SH-SY5Y (cell line): ENCODE results near the gene ZFR2.

ENCODE experiments used
- GATA2 ChIP-seq: IDR thresholded peaks from 2 replicates; pipeline ENCODE4 v1.6.1; 2011; ENCODE audit warnings: mild to moderate bottlenecking, low read depth, low read length
- GATA3 ChIP-seq: IDR thresholded peaks from 2 replicates; pipeline ENCODE4 v1.6.1; 2011; ENCODE audit warnings: low read depth, mild to moderate bottlenecking, low read length, moderate library complexity

Gene ZFR2

GRCh38 chr19:3852614-3853254, 16.1 kb downstream of the ZFR2 start:
- TF ChIP-seq GATA2 (no peak), GATA3 (no peak)

GRCh38 chr19:3852177-3852511, 16.7 kb downstream of the ZFR2 start:
- TF ChIP-seq GATA2, result no peak
- TF ChIP-seq GATA3, result no peak

DNA sequence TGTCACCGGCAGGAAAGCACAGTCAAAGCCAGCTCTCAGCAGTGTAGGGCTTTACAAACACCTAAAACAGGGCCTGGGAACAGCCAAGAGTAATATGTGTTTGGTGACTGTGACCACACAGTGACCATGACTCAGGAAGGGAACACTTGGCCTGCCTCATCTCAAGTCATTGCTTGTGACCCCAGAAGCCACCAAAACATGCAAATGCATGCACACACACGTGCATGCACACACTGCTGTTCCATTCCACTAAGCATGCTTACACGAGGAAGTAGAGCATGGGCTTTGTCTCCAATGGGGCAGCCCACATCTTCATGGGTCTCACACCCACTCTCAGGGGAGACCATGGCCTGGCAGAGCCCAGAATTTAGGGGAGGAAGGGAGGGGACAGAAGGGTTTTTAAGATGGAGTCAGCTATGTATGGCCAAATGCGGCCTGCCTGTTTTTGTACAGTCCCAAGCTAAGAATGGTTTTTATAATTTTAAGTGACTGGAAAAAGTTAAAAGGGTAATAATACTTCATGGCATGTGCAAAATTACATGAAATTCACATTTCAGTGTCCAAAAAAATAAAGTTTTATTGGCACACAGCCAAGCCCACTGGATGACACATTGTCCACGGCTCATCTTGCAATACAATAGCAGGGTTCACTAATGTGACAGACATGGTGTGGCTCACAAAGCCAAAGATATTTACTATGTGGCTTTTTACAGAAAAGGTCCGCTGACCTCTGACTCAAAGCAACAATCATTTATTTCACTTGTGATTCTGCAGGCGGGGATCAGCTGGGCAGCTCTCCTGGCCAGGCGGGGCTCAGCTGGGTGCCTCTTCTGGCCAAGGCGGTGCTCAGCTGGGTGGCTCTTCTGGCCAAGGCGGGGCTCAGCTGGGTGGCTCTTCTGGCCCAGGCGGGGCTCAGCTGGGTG, 17.3 kb downstream of the ZFR2 start:
- no peak for TF ChIP-seq GATA3
- no peak for TF ChIP-seq GATA2

- TF ChIP-seq GATA3, result no peak
These were observed 18.4 kb downstream of the ZFR2 start for GRCh38 chr19:3850320-3850972.

DNA sequence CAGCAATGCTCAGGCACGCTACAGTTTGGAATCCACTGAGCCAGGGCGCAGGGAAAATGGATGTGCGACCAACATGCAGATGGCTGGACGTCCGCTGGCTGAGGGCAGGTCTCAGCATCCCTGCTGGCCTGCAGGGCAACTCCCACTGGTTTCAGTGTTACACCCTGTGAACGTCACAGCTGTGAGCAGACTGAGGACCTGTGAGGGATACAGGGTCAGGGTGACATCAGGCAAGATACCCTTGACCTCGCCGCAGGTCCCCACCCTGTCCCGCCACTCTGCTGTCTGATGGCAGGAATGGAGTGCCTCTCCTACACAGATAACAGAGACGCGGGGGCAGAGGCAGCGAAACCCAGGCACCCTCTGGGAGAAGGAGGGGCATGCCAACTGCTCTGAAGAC, 19.1 kb downstream of the ZFR2 start:
- TF ChIP-seq GATA3 (no peak), GATA2 (no peak)

DNA sequence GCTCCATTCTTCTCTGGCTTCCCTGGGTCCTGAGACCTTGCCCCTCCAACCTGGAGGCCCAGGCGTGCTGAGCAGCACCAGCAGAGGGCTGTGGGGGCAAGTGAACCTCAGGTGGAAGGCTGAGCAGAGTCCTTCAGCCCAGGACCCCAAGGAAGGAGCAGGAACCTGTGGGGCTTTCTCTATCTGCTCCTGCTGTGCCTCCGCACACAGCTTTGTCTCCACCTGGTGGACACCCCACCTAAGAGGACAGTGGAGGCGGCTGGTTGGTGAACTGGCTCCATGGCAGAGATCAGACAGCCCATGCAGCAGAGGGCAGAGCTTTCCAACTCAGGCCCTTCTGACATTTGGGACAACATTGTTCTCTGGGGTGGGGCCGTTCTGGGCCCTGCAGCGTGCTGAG, 19.7 kb downstream of the ZFR2 start:
- TF ChIP-seq GATA3, result no peak
- TF ChIP-seq GATA2, result no peak

- TF ChIP-seq GATA2 (no peak), GATA3 (no peak)
These were observed 24.2 kb downstream of the ZFR2 start for GRCh38 chr19:3844596-3844995.

- TF ChIP-seq GATA3 (no peak), GATA2 (no peak)
These were observed 25.9 kb downstream of the ZFR2 start for GRCh38 chr19:3842948-3843347.

DNA sequence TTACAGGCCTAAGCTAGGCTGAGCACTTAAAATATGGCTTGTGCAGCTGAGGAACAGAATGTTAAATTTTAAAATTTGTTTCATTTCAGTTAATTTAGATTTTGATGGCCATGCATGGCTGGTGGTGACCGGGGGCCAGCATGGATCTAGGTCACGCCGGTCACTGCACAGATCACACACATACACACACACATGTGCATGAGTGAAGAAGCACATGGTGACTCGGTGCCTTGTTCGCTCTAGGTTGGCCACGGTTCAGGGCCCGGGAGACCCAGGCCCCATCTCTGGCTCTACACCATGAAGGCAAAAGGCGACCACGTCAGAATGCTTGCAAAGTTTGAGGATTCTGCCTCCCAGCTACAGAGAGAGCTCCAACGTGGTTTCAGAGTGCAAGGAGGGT, 28.0 kb downstream of the ZFR2 start:
- TF ChIP-seq GATA3, result no peak

GRCh38 chr19:3839941-3840340, 28.9 kb downstream of the ZFR2 start:
- TF ChIP-seq GATA3 (no peak), GATA2 (no peak)

GRCh38 chr19:3838661-3839060, 30.2 kb downstream of the ZFR2 start:
- no peak for TF ChIP-seq GATA3
- TF ChIP-seq GATA2, result no peak

GRCh38 chr19:3837922-3838321, 30.9 kb downstream of the ZFR2 start:
- TF ChIP-seq GATA2, result no peak
- no peak for TF ChIP-seq GATA3

DNA sequence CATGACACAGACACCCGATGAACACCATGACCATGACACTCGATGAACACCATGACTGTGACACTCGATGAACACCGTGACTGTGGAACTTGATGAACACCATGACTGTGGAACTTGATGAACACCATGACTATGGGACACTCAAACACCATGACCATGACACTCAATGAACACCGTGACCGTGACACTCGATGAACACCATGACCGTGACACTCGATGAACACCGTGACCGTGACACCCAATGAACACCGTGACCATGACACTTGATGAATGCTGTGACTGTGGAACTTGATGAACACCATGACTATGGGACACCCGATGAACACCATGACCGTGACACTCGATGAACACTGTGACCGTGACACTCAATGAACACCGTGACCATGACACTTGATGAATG, 31.5 kb downstream of the ZFR2 start:
- TF ChIP-seq GATA3, result no peak
- no peak for TF ChIP-seq GATA2

DNA sequence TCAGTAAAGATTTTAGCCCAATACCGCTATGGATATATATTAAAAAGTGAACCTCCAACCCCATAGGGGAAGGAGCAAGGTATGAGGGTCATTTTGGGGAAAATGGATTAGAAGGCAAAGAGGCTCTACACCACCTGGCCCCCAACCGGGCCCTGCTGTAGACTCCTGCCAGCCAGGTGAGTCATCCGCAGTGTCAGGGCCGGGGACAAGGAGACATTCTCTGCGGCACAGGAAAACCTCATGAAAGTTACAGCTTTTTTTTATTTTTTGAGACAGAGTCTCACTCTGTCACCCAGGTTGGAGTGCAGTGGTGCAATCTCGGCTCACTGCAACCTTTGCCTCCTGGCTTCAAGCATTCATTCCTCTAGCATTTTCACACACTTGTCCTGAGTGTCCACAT, 32.0 kb downstream of the ZFR2 start:
- TF ChIP-seq GATA3, result no peak
- TF ChIP-seq GATA2, result no peak

GRCh38 chr19:3835055-3835435, 33.8 kb downstream of the ZFR2 start:
- TF ChIP-seq GATA3, result no peak
- TF ChIP-seq GATA2, result no peak
